Measurements from ENCODE around the gene NOXRED1. TPM values are rescaled to one million over a fixed set of nuclear protein-coding genes. Genes with fewer than 3 reads are reported as not detected.
A peak's percentile ranks its signal among the peaks of the same experiment; 100 is the strongest.

Gene NOXRED1
- total RNA-seq, 1 experiment from 2014 or later: 0.58 TPM

GRCh38 chr14:77409131-77409533 lies 14.2 kb downstream of the NOXRED1 start:
- Histone ChIP-seq H3K4me1 (ENCODE audit: insufficient read depth, low read length, poor library complexity, severe bottlenecking) (no peaks in the 10 kb centered on the region), H3K9me3 (ENCODE audit: low read depth, low read length, poor library complexity, severe bottlenecking) (no peaks in the 10 kb centered on the region), H3K27me3 (replicated peaks; ENCODE audit: insufficient read depth, low read depth, low read length, poor library complexity) (no peaks in the 10 kb centered on the region), H3K36me3 (ENCODE audit: insufficient read depth, low read length, poor library complexity, severe bottlenecking) (no peaks in the 10 kb centered on the region), H3K4me3 (ENCODE audit: low read depth, low read length, poor library complexity, severe bottlenecking) (no peak overlapping the region), H3K27ac (ENCODE audit: low read depth, low read length, poor library complexity, severe bottlenecking) (no peak overlapping the region)
- DNase-seq (ENCODE audit: low spot score): no peak
- no TSS peak for BruUV-seq (replicated peaks)
- ChIA-PET CTCF (interaction anchor here (0.6 kb wide), 1 partner anchor 256 kb away, joined by 4 read pairs; no protein-coding TSS in a partner anchor), POLR2A (ENCODE audit: low non-redundant PET) (no interaction called here)
- TF ChIP-seq CTCF (conservative IDR thresholded peaks at IDR 0.05; ENCODE audit: low read depth, low read length) (peak; percentile 34), EZH2 (IDR thresholded peaks at IDR 0.05; ENCODE audit: borderline replicate concordance, low read depth, low read length, poor library complexity, severe bottlenecking) (no peak)
- intact Hi-C loops (cut with micrococcal nuclease; ENCODE audit: unreplicated experiment): no loop called here

- H3K27ac ChIP-seq (ENCODE audit: low read depth, low read length, poor library complexity, severe bottlenecking): no peak overlapping the region
- TF ChIP-seq CTCF (conservative IDR thresholded peaks at IDR 0.05; ENCODE audit: low read depth, low read length): no peak
- no peak for TF ChIP-seq EZH2 (IDR thresholded peaks at IDR 0.05; ENCODE audit: borderline replicate concordance, low read depth, low read length, poor library complexity, severe bottlenecking)
- DNase-seq (ENCODE audit: low spot score): no peak
- BruUV-seq (replicated peaks): no TSS peak
- H3K4me3 ChIP-seq (ENCODE audit: low read depth, low read length, poor library complexity, severe bottlenecking): no peak overlapping the region
- H3K4me1 ChIP-seq (ENCODE audit: insufficient read depth, low read length, poor library complexity, severe bottlenecking): no peaks in the 10 kb centered on the region
- ChIA-PET CTCF (no interaction called here), POLR2A (ENCODE audit: low non-redundant PET) (no interaction called here)
- H3K9me3 ChIP-seq (ENCODE audit: low read depth, low read length, poor library complexity, severe bottlenecking): no peaks in the 10 kb centered on the region
- no peaks in the 10 kb centered on the region for H3K36me3 ChIP-seq (ENCODE audit: insufficient read depth, low read length, poor library complexity, severe bottlenecking)
- no peaks in the 10 kb centered on the region for H3K27me3 ChIP-seq (replicated peaks; ENCODE audit: insufficient read depth, low read depth, low read length, poor library complexity)
- intact Hi-C loops (cut with micrococcal nuclease; ENCODE audit: unreplicated experiment): no loop called here
These were observed 16.2 kb downstream of the NOXRED1 start for GRCh38 chr14:77407158-77407557.

- Histone ChIP-seq H3K9me3 (ENCODE audit: low read depth, low read length, poor library complexity, severe bottlenecking) (no peaks in the 10 kb centered on the region), H3K36me3 (ENCODE audit: insufficient read depth, low read length, poor library complexity, severe bottlenecking) (no peaks in the 10 kb centered on the region), H3K27me3 (replicated peaks; ENCODE audit: insufficient read depth, low read depth, low read length, poor library complexity) (no peaks in the 10 kb centered on the region), H3K4me1 (ENCODE audit: insufficient read depth, low read length, poor library complexity, severe bottlenecking) (no peaks in the 10 kb centered on the region), H3K27ac (ENCODE audit: low read depth, low read length, poor library complexity, severe bottlenecking) (no peak overlapping the region), H3K4me3 (ENCODE audit: low read depth, low read length, poor library complexity, severe bottlenecking) (no peak overlapping the region)
- POLR2A ChIA-PET (ENCODE audit: low non-redundant PET): no interaction called here
- DNase-seq (ENCODE audit: low spot score): no peak
- CTCF ChIA-PET: no interaction called here
- TF ChIP-seq EZH2 (IDR thresholded peaks at IDR 0.05; ENCODE audit: borderline replicate concordance, low read depth, low read length, poor library complexity, severe bottlenecking) (no peak), CTCF (conservative IDR thresholded peaks at IDR 0.05; ENCODE audit: low read depth, low read length) (no peak)
- BruUV-seq (replicated peaks): no TSS peak
- intact Hi-C loops (cut with micrococcal nuclease; ENCODE audit: unreplicated experiment): no loop called here
These were observed 16.6 kb downstream of the NOXRED1 start for GRCh38 chr14:77406718-77407117.

Measured in A673 (cell line).